ENCODE measurements around the gene PRUNE2. TPM values are rescaled to one million over a fixed set of nuclear protein-coding genes. Genes with fewer than 3 reads are reported as not detected.
"Not testable (repeated sequence)": the region's sequence is repeated elsewhere in the genome, so short reads cannot be mapped to it uniquely, and the experiment has no call there.

Gene PRUNE2, protein sequence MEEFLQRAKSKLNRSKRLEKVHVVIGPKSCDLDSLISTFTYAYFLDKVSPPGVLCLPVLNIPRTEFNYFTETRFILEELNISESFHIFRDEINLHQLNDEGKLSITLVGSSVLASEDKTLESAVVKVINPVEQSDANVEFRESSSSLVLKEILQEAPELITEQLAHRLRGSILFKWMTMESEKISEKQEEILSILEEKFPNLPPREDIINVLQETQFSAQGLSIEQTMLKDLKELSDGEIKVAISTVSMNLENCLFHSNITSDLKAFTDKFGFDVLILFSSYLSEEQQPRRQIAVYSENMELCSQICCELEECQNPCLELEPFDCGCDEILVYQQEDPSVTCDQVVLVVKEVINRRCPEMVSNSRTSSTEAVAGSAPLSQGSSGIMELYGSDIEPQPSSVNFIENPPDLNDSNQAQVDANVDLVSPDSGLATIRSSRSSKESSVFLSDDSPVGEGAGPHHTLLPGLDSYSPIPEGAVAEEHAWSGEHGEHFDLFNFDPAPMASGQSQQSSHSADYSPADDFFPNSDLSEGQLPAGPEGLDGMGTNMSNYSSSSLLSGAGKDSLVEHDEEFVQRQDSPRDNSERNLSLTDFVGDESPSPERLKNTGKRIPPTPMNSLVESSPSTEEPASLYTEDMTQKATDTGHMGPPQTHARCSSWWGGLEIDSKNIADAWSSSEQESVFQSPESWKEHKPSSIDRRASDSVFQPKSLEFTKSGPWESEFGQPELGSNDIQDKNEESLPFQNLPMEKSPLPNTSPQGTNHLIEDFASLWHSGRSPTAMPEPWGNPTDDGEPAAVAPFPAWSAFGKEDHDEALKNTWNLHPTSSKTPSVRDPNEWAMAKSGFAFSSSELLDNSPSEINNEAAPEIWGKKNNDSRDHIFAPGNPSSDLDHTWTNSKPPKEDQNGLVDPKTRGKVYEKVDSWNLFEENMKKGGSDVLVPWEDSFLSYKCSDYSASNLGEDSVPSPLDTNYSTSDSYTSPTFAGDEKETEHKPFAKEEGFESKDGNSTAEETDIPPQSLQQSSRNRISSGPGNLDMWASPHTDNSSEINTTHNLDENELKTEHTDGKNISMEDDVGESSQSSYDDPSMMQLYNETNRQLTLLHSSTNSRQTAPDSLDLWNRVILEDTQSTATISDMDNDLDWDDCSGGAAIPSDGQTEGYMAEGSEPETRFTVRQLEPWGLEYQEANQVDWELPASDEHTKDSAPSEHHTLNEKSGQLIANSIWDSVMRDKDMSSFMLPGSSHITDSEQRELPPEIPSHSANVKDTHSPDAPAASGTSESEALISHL (N-terminal part only)
- 650 and 843 TPM in 2 replicates for total RNA-seq
- polyA plus RNA-seq (2012), result 251 TPM

GRCh38 chr9:76905791-76906646, at the start of gene PRUNE2:
PRUNE2 (minus strand) TSS chr9:76906114; CDS start chr9:76905963, 151 bp downstream.
- DNase-seq (ENCODE audit: low read depth), result peak; percentile 97

GRCh38 chr9:76955406-76955805, 49.5 kb upstream of the PRUNE2 start:
- not testable (repeated sequence) for DNase-seq (ENCODE audit: low read depth)

DNA sequence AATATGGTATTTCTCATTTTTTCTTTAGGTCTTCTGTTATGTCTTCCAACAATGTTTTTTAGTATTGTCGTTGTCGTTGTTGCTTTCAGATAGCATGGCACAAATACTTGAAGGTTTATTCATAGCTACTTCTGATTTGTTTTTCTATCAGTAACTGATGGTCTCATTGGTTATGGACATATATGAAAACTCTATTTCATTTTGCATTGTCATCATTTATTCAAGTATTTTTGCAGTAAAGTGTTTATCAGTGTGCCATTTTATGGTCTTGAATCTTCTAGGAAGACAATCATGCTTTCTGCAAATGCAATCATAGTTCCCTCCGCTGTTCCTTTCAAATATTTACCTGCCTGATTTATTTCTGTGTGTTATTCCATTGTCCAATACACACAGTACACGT, 44.0 kb upstream of the PRUNE2 start:
- DNase-seq (ENCODE audit: low read depth), result no peak

- DNase-seq (ENCODE audit: low read depth), result no peak
These were observed 38.1 kb upstream of the PRUNE2 start for GRCh38 chr9:76944011-76944410.

DNA sequence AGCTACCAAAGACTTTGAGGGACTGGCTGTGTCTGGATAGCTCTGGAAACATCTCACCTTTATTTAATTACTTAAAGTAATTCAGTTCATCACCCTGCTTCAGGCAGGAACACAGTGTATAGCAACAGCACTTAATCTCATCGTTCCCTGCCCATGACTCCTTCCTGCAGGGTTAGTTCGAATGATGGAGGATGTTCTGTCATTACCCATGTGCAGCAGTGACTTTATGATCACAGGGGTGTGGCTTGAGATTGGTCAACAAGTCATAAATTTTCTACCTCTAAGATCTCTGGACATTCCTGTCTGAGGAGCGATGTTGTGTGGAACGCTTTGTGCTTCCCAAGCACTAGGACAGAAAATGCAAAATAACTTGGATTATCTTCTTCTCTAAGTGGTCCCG, 37.1 kb upstream of the PRUNE2 start:
- no peak for DNase-seq (ENCODE audit: low read depth)

GRCh38 chr9:76932757-76933156, 26.8 kb upstream of the PRUNE2 start:
- DNase-seq (ENCODE audit: low read depth), result no peak

- DNase-seq (ENCODE audit: low read depth), result no peak
These were observed 26.4 kb upstream of the PRUNE2 start for GRCh38 chr9:76932265-76932664.

- DNase-seq (ENCODE audit: low read depth), result no peak
These were observed 21.8 kb upstream of the PRUNE2 start for GRCh38 chr9:76927540-76928240.

GRCh38 chr9:76926846-76927245, 20.9 kb upstream of the PRUNE2 start:
- DNase-seq (ENCODE audit: low read depth), result no peak

DNA sequence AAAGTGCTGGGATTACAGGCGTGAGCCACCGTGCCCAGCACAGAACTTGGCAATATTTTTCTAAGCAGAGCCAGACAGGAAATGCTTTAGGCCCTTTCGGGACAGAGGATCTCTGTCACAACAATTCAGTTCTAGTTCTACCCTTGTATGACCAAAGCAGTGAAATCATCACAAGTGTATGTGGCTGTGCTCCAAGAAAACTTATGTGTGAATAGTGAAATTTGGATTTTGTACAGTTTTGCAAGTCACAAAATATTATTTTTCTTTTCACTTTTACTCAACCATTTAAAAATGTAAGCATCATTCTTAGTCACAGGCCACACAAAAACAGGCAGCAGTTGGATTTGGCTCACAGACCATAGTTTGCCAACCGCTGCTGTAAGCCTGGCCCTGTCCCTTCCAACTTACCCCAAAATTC, 20.4 kb upstream of the PRUNE2 start:
- DNase-seq (ENCODE audit: low read depth), result peak; percentile 59

DNA sequence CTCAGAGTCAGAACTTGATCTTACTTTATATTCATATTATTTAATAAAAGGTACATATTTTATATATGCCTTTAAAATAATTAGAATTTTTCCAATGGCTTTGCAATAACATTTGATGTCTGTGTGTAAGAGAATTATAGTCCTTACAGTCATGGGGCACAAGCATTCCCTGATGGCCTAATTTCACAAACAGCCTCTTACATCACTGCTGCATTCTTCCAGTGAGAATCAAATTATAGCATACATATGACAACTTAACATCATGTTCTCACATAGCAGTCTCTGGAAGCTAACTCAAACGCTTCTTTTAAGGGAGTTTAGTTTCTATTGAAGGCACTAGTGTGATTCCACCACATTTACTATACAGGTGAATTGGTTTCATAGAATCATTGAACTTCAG, 15.3 kb upstream of the PRUNE2 start:
- no peak for DNase-seq (ENCODE audit: low read depth)

GRCh38 chr9:76917299-76917698, 11.4 kb upstream of the PRUNE2 start:
- no peak for DNase-seq (ENCODE audit: low read depth)

GRCh38 chr9:76916231-76916630, 10.3 kb upstream of the PRUNE2 start:
- no peak for DNase-seq (ENCODE audit: low read depth)

- DNase-seq (ENCODE audit: low read depth), result no peak
These were observed 7.6 kb upstream of the PRUNE2 start for GRCh38 chr9:76913467-76913866.

DNA sequence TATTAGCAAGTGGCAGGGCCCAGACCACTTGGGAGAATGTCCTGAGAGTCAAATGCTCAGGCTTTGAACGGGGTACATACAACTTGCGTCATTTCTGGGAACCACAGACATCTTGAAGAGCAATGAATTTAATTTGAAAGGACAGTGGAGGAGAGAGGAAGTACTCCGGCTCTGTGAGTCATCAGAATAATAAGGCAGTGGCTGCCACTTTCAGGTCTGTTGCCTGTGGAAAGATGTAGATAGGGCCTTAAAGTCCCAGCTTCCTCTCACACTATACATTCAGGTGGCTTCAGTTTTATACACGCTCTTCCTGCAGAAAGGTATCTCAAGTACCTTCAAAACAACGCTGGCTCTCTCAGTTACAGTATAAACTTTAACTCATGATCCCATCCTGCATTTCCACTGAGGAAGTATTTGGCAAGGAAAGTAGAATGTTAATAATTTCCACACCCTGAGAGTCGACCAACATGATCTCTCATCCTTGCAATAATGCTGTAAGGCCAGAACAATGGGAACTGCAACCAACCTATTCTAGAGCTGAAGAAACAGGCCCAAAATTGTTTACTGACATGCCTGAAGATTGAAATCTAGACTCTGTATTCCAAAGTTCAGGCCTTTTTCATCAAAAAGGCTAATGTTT, 6.8 kb upstream of the PRUNE2 start:
- no peak for DNase-seq (ENCODE audit: low read depth)

DNA sequence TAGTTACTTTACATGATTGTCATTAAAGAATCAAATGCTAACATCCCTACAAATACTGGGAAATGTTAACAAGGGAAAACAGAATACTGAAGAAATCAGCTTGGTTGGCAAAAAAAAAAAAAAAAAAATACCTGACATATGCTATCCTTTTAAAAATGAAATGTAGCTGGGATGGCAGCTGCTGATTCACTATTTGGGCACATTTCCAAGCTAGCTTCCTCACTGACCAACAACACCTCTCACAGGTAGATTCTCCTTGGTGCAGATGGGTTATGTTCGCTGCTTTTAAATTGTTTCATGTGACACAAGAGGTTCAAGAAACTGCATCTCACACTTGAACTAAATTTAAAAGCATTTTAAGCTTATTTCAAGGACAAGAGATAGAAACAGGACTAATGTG, 6.1 kb upstream of the PRUNE2 start:
- DNase-seq (ENCODE audit: low read depth), result no peak

GRCh38 chr9:76910861-76911260, 4.9 kb upstream of the PRUNE2 start:
- DNase-seq (ENCODE audit: low read depth), result peak; percentile 88

- DNase-seq (ENCODE audit: low read depth), result no peak
These were observed 697 bp upstream of the PRUNE2 start for GRCh38 chr9:76906647-76906975.

DNA sequence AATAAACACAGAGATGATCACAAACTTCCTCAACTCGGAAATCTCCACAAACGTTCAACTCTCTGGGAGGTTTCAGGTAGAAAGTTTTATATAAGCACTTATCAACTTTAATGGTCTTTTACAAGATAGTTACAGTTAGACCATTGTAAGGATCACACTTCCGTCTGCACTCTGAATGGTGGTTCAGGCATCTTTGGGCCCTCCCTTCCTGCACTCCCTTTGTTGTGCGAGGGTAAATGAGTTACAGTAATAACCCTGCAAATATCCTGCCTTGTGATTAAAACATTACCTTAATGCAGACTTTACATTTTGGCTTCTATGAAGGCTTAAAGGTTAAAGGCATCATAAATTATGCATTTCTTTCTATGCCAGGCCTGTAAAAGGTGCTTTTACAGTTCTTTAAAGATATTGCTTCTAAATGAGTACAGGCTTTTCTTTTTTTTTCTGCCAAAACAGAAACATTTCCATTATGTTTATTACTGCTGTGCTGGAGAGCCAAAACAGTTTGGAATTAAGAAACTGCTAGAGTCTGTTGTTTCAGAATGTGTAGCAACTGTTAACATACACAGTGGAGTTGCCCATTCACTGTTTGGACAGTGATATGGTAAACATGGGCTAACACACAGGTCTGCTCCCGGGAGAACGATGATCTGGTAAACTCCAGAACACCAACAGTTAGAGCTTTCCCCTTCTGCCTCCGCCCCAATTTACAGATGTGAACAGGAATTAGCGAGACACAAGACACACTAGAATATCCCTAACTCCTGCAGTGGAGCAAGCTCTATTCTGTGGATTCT, 1.1 kb downstream of the PRUNE2 start:
- no peak for DNase-seq (ENCODE audit: low read depth)

All from myocyte (in vitro differentiated cells).